Activated gamma-delta T cell treated with anti-CD3 and anti-CD28 coated beads, Interleukin-2, amount 50 U/mL, for 16 hours (primary cell): ENCODE data around the gene BCAT1.

ENCODE experiments used
- DNase-seq: peaks from one replicate; pipeline ENCODE4 v3.0.0-alpha.2; 2020; ENCODE audit warnings: low read depth

BCAT1 gene

DNA sequence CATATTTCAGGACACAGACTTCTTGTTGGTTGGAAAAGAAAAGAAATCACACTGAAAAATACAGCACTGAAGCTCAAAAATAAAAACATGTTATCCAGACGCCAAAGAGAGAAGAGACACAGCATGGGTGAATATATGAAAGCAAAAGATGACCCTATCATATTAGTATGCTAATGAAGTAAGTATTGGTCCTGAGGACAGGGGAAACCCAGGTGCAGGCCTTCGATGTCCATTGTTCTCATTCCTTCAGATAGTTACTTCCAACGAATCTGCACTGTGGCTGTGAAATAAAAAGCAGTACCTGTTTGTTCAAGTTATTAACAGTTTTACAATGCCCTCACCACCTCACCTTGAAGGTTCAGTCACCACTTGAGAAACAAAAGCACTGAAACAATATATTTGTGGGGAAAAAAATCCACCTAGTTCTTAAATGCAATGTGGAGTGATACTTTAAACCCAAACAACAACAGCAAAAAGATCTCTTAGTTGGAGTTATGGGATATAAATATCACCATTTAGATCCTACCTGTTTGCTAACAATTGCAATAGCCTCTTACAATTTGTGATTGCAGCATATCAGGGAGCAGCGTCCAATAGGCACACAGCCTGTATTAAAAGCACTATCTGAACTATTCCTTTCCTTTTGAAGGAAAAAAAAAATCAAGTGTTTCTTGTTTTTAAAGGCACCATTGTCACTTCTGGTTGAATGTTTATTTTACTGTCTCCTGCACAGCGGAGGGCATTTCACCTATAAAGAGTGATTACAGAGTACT, 188.1 kb downstream of the BCAT1 start:
- no peak for DNase-seq

DNA sequence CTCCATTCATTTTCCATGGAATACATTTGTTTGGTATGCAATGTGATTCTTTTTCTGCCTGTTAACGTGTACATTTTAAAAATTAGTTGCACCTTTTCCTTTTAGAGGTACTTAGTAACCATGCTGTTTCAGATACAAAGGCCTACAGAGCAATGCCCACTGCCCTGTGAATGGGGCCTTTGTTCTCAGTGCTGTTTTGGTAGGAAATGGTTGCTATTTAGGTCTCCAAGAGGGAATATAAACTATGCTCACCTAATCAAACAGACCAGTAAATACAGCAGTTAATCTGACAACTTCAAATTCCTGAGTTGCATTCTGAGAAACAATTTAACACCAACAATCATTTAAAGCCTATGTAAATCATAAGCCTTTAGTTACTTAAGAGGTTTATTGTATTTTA, 188.7 kb downstream of the BCAT1 start:
- no peak for DNase-seq
